Stimulated activated CD8-positive, alpha-beta memory T cell treated with anti-CD3 and anti-CD28 coated beads, Interleukin-15, amount 100 ng/mL, for 4 hours (primary cell): ENCODE results near the gene OR14A2.
"Not testable (repeated sequence)": the region's sequence is repeated elsewhere in the genome, so short reads cannot be mapped to it uniquely, and the experiment has no call there.

Experiments
- DNase-seq, 2 donors: peaks; one replicate each; pipeline ENCODE4 v3.0.0-alpha.2; 2020; ENCODE audit warnings: low read depth in 2 of 2

Gene OR14A2

GRCh38 chr1:247748041-247748440, at the start of gene OR14A2:
Gene OR14A2, minus strand, starts transcription at chr1:247748141.
- no peak for DNase-seq

- DNase-seq, result no peak
Observed at GRCh38 chr1:247797518-247797917, 49.6 kb upstream of the OR14A2 start.

- DNase-seq, result no peak
Observed at GRCh38 chr1:247769603-247770002, 21.7 kb upstream of the OR14A2 start.

- no peak for DNase-seq
Observed at GRCh38 chr1:247760456-247760855, 12.5 kb upstream of the OR14A2 start, which contains the start of gene OR1C1. Gene OR1C1, minus strand, starts transcription at chr1:247760556. Its CDS starts 2,150 bp downstream, at chr1:247758406.

GRCh38 chr1:247754311-247754710, 6.4 kb upstream of the OR14A2 start:
- not testable (repeated sequence) for DNase-seq

- no peak for DNase-seq
Observed at GRCh38 chr1:247749870-247750269, 1.9 kb upstream of the OR14A2 start.

- DNase-seq, result no peak
Observed at GRCh38 chr1:247747616-247748015, 325 bp downstream of the OR14A2 start.

GRCh38 chr1:247746391-247746935, 1.5 kb downstream of the OR14A2 start:
- DNase-seq, result no peak

- not testable (repeated sequence) for DNase-seq
Observed at GRCh38 chr1:247742215-247742760, 5.7 kb downstream of the OR14A2 start.

GRCh38 chr1:247741756-247742155, 6.2 kb downstream of the OR14A2 start:
- DNase-seq, result no peak

GRCh38 chr1:247740721-247741120, 7.2 kb downstream of the OR14A2 start:
- no peak for DNase-seq

- no peak for DNase-seq
Observed at GRCh38 chr1:247738315-247738714, 9.6 kb downstream of the OR14A2 start, which contains the start of gene OR14K1. Gene OR14K1, plus strand, starts transcription at chr1:247738615. Its CDS starts 0 bp downstream, at chr1:247738615.

GRCh38 chr1:247721222-247721621, 26.7 kb downstream of the OR14A2 start:
- DNase-seq, result no peak

GRCh38 chr1:247716546-247716945, 31.4 kb downstream of the OR14A2 start, which contains the start of gene OR6F1:
Gene OR6F1, minus strand, starts transcription at chr1:247716646. Its CDS starts 3,891 bp downstream, at chr1:247712755.
- DNase-seq, result no peak

- no peak for DNase-seq
Observed at GRCh38 chr1:247713753-247714152, 34.2 kb downstream of the OR14A2 start.

GRCh38 chr1:247710681-247711080, 37.3 kb downstream of the OR14A2 start:
- not testable (repeated sequence) for DNase-seq

GRCh38 chr1:247701338-247701737, 46.6 kb downstream of the OR14A2 start:
- DNase-seq, result no peak

- DNase-seq, result no peak
Observed at GRCh38 chr1:247681288-247681897, 66.5 kb downstream of the OR14A2 start.

GRCh38 chr1:247680171-247680570, 67.8 kb downstream of the OR14A2 start:
- DNase-seq, result no peak

- no peak for DNase-seq
Observed at GRCh38 chr1:247679639-247680038, 68.3 kb downstream of the OR14A2 start, which contains the start of gene OR13G1. Gene OR13G1, minus strand, starts transcription at chr1:247679739. Its CDS starts 6,698 bp downstream, at chr1:247673041.
